RPMI8226 (cell line): ENCODE data around the gene ADAM19.
A peak's percentile ranks its signal among the peaks of the same experiment; 100 is the strongest.

ENCODE experiments used
- DNase-seq: peaks from one replicate; pipeline ENCODE4 v3.0.0-alpha.2; 2015

Gene ADAM19

DNA sequence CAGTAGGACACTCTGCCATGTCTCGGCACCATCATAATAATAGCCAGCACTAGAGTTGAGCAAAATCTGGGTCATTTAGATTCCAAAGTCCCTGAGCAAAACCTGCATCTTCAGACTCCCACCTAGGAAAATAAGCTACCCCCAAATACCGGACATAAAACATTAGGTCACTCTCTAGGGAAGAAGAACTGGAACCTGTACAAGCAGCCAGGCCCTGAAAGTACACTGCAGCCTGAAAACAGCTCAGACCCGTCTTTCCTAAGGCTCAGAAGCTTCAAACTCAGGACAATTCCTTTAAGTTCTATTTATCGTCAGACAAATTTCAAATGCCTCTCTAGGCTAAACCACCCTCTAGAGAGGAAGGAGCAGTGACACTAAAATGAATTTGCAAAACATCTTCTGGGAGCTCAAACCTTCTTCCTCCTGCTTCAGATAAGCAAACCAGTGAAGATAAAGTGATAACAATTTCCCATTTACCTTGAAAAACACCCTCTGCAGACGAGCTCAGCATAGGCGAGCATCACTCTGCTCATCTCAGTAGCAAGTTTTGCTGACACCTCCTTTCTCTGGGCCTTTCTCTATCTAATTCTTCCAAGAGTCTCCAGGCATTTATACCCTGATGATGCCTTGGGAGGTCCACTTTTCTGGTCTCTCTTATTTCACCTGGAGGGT, 34.0 kb downstream of the ADAM19 start:
- no peak for DNase-seq

DNA sequence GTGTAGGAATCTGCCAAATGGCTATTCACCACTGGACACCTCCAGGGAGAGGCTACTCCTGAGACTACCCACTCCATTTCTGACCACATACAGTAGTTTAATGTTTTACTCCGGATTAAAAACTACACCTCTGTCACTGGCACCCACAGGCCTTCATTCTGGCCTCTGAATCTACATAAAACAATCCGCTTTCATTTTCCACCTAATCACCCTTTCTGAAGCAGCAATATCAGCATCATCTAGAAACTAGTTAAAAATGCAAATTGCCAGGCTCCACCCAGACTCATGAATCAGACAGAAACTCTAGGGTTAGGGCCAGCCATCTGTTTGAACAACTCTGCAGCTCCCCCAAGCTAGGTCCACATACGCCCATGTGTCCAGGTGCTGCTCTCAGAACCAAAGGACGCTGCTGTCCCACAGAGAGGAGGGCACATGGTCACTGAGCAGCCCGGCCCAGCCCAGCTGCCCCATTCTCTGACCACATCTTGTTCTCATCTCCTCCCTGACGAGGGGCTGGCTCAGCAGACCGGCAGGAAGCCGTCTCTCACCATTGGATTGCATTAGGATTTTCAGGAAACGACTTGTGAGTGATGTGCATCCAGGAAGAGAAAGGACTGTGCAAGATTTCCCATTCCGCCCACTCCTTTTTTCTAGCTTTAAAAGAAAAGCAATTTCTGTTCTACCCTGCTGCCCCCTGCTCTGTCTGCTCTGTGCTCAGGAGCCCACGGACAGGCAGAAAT, 34.7 kb downstream of the ADAM19 start:
- peak; percentile 67 for DNase-seq

DNA sequence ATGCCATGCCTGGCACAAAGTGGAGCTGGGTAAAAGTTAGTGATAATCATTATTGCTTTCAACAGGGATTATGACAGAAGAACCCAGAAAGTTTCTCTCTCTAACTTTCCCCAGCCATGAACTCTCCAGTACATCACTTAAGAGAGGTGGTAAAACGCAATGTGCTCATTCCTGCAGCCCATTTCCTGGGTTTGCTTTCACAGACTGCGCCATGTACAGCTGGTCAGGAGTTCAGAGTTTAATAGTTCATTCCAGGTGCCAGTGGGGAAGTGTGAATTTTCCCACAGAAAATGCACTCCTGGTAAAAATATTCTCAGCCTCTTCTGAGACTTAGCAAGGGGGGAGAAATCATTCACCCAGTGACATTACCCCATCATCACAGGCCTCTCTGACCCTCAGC, 35.5 kb downstream of the ADAM19 start:
- peak; percentile 23 for DNase-seq

DNA sequence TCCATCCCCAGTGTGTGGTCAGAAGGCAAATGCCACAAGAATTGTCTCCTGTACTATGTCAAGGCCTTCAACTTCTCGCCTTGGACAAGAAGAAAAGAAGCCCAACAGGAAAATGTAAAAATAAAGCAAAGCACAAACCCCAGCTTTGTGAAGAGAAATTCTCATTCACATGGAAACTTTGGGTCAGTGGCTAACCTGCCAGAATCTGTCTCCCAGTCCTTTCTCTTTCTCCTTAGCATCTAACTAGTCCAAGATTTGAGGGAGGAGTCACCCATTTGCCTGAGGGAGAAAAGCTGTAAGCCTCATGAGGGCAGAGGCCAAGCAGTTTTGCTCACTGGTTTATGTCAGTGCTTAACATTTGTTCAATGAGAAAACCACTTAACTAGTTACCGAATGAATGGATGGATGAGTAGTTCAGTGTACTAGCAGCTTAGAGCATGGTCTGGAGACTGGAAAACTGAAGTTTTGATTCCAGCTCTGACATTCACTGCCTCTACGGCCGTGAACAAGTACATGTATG, 36.0 kb downstream of the ADAM19 start:
- DNase-seq = no peak

DNA sequence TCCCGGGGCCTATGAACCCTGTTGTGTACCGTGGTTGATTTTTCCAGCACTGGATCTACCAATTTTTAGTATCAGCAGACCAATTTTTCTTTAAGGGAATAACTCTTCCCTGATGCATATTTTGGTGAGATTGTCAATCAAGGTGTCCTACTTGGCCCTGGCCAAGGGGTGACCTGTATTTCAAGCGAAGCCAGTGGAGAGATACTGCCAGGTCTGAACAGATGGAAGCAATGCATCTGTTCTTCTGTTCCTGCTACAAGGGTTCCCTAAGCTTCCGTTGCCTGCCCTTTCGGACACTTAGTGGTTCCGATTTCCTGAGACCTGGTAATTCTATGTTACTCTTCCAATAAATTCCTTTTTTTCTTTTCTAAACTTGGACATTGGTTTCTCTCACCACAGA, 37.3 kb downstream of the ADAM19 start:
- DNase-seq = no peak

DNA sequence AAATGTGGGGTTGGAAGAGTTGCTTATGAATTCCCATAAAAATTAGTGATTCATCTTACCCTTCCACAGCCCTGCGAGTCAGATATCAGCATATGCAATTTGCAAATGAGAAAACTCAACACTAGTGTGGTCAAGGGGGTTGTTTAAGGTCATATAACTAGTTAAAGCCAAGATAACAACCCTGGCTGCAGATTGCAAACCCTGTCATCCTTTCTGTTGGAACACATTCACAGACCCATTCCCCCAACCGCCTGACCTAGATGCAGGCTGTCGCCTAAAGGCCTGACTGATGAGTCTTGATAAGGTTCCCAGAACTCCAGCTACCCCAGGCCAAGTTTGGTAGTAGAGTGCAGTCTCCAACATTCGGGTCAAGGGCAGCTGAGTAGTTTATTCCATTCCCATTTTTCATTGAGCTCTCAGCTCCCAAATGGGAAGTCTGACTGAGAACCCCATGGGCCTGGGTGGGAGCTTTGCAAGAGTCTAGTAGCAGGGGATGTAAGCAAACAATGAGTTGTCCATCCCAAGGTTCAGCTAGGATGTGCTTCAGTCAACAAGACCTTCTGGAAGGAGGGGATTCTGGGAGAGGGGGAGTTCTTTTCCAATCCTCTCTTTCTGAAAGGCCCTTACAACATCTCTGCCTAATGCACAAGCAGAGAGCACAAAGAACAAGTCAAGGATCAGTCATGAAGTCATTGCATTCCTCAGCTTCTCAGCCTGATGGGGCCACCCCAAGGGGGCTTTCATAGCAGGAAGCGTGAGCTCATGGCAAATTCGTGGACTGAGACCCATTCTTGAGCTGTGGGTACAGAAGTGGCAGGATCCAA, 40.3 kb downstream of the ADAM19 start:
- DNase-seq = no peak

DNA sequence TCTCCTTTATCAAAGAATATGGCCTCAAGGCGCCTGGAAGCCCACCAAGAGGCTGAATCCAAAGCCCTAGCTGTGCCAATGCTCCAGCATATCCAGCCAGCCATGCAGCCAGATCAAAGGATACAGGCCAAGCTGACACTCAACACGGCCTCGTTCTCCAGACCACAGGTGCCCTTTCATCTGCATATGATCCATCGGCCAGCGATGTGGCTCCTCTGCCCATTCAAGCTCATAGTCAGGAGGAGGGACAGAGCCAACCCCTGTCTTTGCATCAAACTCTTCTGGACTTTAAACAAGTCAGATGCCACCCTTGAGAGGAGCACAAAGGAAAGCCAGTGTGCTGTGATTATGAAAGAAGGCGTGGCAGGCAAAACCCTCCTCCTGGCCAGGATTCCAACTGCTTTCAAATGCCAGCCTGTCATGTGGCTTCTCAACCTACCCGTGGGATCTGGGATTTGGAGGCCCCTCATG, 42.5 kb downstream of the ADAM19 start:
- DNase-seq = no peak

DNA sequence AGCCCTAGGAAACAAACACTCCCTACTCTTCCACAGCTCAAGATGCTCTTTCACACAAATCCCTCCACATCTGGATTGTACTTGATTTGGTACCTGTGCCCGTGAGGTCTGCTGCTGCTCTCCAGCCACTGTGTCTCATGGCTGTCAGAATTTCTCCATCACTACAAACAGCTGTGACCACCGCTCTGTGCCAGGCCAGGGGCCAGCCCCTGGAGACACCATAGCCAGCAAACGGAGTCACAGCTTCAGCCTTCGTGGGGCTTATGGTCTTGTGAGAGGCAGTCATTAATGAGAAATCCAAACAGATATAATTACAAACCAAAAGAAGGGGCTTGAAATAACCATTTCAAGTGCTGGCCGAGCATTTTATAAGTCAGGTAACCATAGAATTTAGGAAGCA, 43.6 kb downstream of the ADAM19 start:
- DNase-seq = no peak

DNA sequence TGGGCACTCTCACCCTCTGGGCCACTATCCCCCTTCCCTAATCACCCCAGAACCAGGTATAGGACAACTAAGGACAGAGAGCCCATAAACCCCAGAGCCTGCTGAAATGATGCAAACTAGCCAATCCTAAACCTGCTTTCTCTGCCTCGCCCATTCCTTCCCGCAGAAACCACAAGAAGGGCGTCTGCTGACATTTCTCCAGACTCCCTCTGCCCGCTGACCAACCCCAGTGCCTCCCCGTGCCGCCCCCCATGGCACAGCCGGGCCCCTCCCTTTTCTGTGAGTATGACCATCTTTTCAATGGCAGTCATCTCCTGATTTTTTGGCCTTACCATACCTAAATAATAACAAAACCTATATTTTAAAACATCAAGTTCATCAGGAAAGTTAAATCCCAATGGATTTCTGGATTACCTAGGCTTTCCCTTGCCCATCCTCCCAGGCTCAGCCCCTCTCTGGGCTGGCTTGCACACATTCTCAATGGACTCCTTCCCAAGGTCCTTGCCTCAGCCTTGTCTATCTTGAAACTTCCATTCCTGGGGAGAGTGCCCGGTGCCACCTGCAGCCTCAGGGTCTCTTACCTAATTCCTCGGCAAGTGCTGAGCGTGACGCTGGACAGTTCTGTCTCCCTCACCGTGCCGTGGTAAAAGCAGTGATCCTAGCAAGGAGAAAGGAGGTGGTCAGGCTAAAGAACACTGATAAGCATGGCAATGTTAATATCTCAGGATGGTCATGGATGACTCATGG, 45.2 kb downstream of the ADAM19 start:
- DNase-seq = no peak

DNA sequence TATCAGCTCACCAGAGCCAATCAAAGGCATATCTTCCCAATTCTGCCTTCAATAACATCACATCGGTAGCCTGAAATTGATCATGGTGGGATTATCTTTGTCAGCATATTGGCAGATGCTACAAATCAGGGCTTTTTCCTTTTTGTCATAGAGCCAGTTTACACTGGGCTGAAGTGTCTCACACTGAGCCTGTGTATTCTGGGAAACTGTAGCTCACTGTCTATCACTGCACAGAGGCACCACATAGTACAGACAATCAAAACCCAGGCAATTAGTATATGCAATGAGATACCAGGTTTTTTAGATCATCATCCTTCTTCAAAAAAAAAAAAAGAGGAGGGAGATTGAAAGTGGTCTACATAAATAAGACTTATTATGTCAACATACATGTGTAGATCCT, 46.6 kb downstream of the ADAM19 start:
- no peak for DNase-seq

DNA sequence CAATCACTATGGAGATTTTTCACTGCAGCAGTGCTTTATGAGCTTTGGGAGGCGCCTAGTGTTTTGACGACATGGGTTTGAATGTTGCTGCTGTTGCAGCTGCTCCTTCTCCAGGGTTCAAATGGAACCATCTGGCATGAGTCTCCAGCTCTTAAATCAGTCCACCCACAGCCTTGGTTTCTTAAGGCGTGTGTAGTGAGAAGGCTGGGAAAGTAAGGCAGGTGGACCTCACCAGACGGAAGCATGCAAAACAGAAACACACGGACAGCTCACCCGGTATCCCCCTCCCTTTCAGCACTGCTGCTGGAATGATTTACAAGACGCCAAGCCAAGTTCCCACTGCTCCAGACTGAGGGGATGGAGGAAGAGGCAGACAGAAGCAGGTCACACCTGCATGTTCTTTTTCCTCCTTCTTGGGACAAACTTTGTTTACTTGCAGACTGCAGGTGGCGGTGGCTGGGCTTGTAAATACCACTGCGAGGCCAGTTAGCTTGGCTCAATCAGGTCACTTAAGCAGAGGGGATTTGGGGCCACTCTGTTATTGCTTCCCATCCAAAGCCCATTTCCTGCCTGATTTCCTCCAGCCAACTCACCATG, 47.4 kb downstream of the ADAM19 start:
- no peak for DNase-seq

DNA sequence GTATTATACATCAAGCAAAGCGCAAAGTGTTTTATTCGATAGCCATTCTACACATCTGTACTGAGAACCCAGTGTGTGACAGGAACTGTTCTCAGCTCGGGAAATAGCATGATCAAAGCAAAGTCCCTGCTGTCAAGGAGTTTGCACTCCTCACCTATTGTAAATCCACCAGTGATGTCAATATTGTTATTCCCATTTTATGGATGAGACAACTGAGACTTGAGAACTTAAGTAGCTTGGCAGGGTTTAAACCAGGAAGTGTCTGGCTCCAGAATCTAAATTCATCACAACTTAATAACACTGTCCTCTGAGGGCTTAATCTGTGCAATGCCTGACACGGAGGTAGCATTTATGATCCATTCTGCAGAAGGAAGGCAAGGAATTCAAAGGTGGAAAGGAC, 50.7 kb downstream of the ADAM19 start:
- no peak for DNase-seq

DNA sequence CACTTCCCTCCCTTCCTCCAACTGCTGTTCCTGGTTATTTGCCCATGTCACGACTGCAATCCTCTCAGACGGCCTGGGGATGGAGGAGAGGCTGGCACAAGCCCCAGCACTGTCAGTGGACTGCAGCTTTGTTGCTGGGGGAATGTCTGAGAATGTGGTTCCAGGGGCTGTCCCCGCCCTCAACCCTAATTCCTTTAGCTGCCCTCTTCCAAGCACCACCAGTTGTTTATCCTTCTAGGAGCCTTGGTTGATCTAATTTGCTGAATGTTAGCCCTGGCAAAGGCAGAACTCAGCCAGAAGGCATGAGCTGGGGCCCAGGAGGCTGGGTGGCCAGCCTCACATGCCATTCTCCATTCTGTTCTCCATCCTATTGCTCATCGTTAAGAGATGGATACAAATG, 51.6 kb downstream of the ADAM19 start:
- DNase-seq = no peak

DNA sequence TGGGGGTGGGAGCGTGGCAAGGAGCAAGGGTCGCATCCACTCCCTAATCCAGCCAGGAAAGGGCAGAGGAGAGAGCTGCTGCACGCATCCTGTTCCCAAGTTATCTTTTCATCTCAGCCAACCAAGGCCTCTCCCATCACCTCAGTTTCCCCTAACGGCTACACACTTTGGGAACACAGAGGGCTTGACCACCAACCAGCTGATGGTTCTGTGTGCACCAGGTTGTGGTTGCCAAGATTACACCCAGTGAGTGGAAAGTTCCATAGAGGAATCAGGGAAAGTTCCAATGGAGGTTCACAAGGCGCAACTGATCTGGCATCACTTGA, 53.9 kb downstream of the ADAM19 start:
- DNase-seq = no peak

DNA sequence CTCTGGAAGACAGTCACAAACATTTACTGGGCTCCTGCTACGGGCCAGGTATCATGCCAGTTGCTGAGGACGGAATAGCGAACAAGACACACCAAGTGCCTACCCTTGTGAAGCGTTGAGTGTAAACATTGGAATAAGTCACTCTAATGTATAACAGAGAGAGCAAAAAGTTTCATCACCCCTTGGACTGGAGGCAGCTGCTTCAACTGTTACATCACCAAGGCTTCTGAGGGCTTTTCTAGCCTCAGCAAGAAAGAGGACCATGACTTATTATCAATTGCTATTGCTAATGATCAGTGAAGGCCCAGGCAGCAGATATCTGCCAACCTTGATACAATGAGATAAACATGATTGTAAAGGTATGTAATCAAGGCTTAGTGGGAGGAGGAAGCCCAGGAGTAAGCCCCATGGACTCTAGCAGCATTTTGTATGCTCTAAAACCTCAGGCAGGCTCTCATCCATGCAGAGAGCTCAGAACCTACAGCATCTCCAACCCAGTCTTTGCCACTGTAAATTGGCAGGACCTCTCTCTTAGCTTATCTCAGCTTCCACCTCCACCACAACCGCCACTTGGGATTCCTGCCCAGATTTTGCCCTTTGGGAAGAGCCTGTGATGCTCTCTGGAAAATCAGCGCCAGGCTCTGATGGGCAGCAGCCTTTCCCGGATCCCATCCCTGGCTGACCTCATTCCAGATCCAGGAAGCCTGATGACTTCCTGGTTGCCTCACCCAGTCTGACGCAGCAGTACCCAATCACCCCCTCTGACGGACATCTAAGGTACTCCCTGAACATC, 54.5 kb downstream of the ADAM19 start:
- no peak for DNase-seq

DNA sequence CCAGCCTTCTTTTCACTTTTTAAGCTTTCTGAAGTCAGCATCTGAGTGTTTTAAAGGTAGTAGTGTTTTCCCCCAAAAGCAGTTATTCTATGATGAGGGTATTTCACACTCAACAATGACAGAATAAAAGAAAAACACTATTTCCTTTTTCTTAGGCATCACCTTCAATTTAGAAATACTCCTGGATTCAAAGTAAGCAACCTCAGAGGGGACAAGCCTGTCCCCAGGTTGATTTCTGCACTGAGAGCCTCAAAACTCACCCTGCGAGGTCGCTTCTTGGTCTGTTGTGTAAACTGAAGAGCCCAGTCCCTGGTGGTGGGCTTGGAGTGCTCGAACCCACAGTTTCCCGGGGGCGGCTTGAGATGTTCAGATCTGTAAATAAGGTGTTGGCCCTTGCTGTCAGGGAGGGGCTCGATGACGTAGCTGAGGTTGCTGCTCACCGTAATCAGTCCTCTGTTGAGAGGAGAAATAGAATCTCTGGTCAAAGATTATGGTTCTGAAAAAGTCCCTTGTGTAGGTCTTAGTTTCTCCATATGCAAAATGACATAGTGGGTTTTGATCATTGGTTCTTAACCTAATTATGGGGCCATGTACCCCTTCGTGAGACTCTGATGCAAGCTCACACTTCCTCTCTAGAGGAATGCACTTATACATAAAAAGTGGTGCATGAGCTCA, 55.9 kb downstream of the ADAM19 start:
- DNase-seq = no peak

DNA sequence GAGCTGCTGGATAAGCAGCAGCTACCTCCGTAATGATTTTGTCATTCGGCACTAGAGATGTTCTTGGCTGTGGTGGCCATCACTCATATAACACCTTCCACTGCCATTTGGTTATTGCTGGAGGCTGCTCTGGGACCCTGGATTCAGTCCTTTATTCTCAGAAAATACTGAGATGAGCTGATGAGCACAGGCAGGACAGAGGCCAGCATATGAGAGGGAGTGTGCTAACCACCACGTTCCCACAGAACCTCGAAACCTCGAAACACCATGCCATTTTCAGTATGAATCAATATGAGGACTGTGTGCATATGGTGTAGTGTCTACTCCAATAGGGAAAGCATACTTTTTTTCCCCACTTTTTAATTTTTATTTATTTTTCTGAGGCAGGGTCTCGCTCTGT, 56.6 kb downstream of the ADAM19 start:
- DNase-seq = no peak

DNA sequence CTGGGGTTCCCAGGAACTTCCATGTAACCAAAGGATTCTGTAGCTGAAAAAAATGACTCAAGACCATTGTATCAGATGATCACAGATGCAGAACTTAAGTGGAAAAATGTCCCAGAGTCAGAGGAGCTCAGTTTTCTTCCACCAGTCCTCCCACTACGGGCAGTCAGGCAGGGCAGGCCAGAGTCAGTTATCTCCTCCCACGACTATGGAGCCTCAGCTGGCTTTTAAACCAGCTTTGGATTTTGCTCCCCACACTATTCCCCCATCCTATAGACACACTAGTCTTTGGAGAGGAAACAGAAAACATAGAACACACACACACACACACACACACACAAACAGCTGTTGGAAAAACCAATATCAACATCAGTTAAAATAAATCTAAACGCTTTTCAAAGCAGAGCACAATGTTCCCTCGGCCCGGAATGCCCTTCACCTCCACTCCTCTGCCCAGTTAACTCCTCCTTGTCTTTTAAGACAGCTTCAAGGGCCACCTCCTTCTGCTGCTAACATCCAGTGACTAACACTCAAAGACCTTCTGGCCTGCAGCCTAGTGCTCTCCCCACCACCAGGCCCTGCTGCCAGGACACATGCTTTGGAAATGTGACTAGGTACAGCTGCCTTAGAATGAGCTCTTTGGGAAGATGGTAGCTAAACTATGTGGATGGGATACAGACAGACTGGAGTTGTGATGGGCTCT, 58.8 kb downstream of the ADAM19 start:
- DNase-seq = no peak

DNA sequence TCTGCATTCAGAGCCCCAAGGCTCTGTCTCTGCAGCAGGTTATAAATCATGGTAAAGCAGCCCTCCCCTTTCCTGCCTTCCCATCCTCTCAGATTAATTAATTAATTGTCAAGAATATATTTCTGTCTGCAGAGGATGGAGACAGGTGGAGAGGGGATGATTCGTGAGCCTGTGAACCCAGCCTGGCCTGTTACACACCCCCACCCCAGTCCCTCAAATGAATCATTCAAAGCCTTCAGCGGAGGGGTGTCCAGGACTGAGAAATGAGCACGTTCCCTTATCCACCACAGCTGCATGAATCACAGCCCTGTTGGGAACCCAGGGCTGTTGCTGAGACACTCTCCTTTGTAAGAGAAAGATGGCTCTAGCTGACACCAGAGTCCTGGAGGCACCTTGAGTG, 59.6 kb downstream of the ADAM19 start:
- no peak for DNase-seq

DNA sequence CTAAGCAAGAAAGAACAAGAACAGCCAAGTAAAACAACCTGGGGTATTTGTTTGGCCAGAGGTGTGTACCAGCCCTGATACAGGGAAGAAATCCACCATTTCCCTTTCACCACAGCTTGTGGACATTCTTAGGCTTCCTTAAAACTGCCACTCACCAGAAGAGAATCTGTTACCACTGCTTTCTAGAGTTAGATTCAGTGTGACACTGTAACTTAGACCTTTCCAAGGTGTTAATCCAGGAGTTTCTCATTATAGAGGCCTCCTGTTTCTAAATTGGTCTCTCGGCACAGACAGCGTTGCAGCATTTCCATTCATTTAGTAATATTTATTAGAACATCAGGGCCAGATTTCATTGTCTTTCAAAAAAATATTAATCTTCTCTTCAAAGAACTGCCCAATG, 60.6 kb downstream of the ADAM19 start:
- DNase-seq = no peak

DNA sequence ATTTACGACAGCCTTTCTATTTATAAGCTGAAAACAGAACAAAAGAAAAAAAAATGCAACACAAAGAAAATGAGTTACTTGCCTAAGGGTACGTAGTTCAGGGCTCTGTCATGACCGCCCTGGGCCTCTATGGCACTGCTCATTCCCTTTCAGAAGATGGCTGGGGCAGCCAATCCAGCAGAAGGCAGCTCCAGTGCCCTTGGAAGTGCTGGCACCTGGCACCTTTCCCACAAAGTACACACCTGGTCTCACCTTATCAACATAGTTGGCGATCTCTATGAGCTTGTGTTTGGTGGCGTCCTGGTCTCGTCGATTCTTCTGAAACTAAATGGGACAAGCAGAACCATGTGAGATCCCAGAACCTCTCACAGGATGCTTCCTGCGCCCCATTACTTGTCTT, 62.4 kb downstream of the ADAM19 start:
- no peak for DNase-seq
